Measurements from ENCODE around the gene BSPRY. TPM values are rescaled to one million over a fixed set of nuclear protein-coding genes. Genes with fewer than 3 reads are reported as not detected.
"Not testable (repeated sequence)": the region's sequence is repeated elsewhere in the genome, so short reads cannot be mapped to it uniquely, and the experiment has no call there.

BSPRY gene
- total RNA-seq, 1 experiment from 2014 or later, result not detected

- no peak for DNase-seq (ENCODE audit: low read depth)
Measured at GRCh38 chr9:113370806-113371325, 21.5 kb downstream of the BSPRY start.

- DNase-seq (ENCODE audit: low read depth), result no peak
Measured at GRCh38 chr9:113372059-113372458, 22.7 kb downstream of the BSPRY start.

GRCh38 chr9:113373256-113373655, 23.9 kb downstream of the BSPRY start:
- no peak for DNase-seq (ENCODE audit: low read depth)

- no peak for DNase-seq (ENCODE audit: low read depth)
Measured at GRCh38 chr9:113373676-113374392, 24.5 kb downstream of the BSPRY start.

GRCh38 chr9:113375057-113376023, 26.0 kb downstream of the BSPRY start:
- peak; percentile 27 for DNase-seq (ENCODE audit: low read depth)

- DNase-seq (ENCODE audit: low read depth), result peak; percentile 61
Measured at GRCh38 chr9:113376634-113377567, 27.6 kb downstream of the BSPRY start, which contains the start of gene HDHD3. Gene HDHD3, minus strand, starts transcription at chr9:113376986. Its CDS starts 2,632 bp downstream, at chr9:113374354.

GRCh38 chr9:113379094-113379828, 29.9 kb downstream of the BSPRY start:
- not testable (repeated sequence) for DNase-seq (ENCODE audit: low read depth)

DNA sequence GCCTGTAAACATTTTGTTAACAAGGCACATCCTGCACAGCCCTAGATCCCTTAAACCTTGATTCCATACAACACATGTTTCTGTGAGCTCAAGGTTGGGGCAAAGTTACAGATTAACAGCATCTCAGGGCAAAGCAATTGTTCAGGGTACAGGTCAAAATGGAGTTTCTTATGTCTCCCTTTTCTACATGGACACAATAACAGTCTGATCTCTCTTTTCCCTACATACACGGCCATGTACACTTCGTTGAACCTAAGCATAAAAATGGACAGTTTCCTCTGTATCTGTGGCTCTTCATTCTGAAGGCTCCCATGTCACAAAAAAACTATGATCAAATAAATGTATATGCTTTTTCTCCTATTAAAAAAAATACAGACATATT, 30.5 kb downstream of the BSPRY start:
- not testable (repeated sequence) for DNase-seq (ENCODE audit: low read depth)

GRCh38 chr9:113380869-113381378, 31.6 kb downstream of the BSPRY start:
- DNase-seq (ENCODE audit: low read depth), result no peak

GRCh38 chr9:113381441-113381840, 32.1 kb downstream of the BSPRY start:
- DNase-seq (ENCODE audit: low read depth), result not testable (repeated sequence)

DNA sequence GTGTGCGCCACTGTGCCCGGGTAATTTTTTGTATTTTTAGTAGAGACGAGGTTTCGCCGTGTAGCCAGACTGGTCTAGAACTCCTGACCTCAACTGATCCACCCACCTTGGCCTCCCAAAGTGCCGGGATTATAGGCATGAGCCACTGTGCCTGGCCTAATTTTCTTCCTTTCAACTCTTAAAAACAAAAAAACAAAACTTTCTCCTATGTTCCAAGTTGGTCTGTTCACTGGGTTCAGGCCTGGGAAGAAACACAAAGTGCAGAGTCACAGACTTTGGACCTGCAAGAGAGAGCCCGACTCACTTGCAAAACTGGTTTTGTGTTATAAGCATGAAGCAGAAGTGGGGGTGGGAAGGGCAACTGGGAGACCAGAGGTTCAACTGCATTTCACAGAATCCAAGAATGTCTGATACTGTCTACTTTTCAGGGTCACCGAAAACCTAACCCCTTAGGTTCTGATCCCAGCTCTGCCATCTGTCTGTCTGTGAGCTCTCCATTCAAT, 32.6 kb downstream of the BSPRY start:
- DNase-seq (ENCODE audit: low read depth), result no peak

DNA sequence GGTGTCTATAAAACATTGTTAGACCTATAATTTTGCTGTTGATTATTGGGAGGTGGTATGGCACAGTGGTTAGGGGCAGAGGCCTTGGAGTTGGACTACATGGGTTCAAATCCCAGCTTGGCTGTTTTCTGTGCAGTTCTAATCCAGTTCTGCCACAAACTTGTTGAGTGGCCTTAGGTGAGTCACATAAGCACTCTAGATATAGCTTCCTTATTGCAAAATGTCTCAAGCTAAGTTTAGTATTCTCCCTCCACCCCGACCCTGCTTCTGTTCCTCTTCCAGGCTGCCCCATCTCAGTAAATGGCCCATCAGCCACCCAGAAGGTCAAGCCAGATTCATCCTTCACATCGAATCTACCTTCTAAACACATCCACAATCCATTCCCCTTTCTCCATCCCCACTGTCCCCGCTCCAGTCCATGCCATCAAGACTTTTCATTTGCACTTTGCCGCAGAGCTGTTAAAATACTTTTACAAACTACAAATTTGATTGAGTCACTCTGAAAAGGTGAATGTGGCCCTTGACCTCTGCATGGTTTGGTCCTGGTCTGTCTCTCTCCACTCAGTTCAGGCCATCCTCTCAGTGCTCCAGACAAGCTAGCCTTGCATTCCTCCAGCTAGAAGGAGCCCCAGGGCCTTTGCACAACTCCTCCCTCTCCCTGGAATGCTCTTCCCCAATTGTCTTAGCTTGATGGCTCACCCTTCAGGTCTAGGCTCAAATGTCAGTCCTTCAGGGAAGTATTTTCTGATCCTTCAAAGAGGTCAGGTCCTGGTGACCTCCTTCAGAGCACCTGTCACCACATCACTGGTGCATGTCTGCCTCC, 37.4 kb downstream of the BSPRY start:
- no peak for DNase-seq (ENCODE audit: low read depth)

GRCh38 chr9:113387560-113388230, 38.4 kb downstream of the BSPRY start:
- DNase-seq (ENCODE audit: low read depth), result no peak

- DNase-seq (ENCODE audit: low read depth), result no peak
Measured at GRCh38 chr9:113388833-113389232, 39.5 kb downstream of the BSPRY start.

GRCh38 chr9:113389451-113389850, 40.1 kb downstream of the BSPRY start:
- no peak for DNase-seq (ENCODE audit: low read depth)

DNA sequence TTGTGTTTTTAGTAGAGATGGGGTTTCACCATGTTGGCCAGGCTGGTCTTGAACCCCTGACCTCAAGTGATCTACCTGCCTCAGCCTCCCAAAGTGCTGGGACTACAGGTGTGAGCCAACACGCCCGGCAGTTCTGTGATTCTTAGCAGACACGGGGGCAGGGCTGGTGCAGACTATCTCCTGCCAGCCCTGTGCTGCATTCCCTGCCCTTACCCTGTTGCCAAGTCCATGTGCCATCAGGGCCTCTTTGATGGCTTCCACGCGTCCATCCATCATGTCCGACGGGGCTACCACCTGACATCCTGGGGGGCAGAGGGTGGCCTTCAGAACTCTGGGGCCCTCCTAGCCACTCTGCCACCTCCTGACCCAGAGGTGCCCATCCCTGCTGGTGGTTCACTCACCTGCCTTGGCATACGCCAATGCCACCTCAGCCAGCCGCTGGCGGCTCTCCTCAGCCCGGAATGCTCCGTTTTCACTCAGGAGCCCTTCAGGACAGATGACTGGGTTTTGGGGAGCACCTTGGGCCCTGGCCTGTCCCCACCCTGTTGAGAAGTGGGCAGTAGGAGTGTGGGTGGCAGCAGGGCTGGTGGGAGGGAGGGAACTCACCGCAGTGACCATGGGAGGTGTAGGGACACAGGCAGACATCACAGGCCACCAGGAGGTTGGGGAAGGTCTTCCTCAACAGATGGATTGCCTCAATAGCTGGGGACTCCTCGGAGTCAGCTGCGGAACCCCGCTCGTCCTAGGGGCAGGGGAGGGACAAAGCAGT, 41.0 kb downstream of the BSPRY start:
- DNase-seq (ENCODE audit: low read depth), result no peak

DNA sequence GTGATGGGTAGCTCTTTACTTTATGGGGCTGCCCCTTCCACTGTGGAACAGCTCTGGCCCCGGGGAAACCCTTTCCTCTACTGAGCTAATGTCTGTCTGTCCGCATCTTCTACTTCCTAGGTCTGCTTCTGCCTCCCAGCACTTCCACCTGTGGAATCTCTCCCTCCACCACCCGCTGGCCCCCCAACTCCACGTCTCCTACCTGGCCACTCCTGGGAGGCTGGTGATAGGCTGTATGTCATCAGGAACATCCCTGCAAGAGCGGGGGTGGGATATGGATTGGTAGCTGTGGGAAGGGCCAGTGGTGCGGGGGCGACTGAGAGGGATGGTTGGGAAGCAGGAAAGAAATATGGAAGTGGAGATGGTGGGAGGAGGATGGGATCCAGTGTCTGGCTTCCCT, 42.6 kb downstream of the BSPRY start:
- no peak for DNase-seq (ENCODE audit: low read depth)

DNA sequence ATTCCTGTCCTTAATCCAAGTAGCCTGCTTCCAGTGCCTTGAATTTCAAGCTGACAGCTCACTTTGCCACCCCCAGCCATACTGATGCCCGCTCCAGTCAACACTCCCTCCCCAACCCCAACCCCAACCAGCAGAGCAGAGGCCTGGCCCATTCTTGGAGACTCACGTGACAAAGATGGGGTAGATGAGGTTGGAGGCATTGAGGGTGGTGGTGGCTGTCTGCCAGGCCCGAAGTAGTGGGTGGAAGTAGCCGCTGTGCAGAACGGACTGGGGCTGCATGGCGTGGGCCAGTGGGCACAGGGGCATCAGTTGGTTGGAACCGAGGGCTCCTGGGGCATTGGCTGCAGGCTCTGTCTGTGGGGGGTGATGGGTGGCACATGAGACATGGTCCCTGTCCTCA, 43.9 kb downstream of the BSPRY start:
- DNase-seq (ENCODE audit: low read depth), result no peak
